Muscle of leg (tissue), 16 donors: ENCODE data around the gene SFTPB. TPM values are rescaled to one million over a fixed set of nuclear protein-coding genes. Genes with fewer than 3 reads are reported as not detected.
A peak's percentile ranks its signal among the peaks of the same experiment; 100 is the strongest.
"Not testable (repeated sequence)": the region's sequence is repeated elsewhere in the genome, so short reads cannot be mapped to it uniquely, and the experiment has no call there.

Experiments
- DNase-seq: peaks from one replicate; pipeline ENCODE4 v3.0.0; 2013
- H3K27ac ChIP-seq: one replicate; pipeline ENCODE4 v1.5.1; 2013; ENCODE audit warnings: mild to moderate bottlenecking, low read length, control low read depth
- H3K27me3 ChIP-seq: one replicate; pipeline ENCODE4 v1.6.1; 2013; ENCODE audit warnings: low read length; ENCODE audit not compliant: control insufficient read depth, insufficient read depth
- H3K36me3 ChIP-seq: one replicate; pipeline ENCODE4 v1.6.1; 2013; ENCODE audit warnings: low read length; ENCODE audit not compliant: control insufficient read depth, insufficient read depth
- H3K4me1 ChIP-seq: one replicate; pipeline ENCODE4 v1.6.1; 2013; ENCODE audit warnings: low read length; ENCODE audit not compliant: control insufficient read depth, insufficient read depth
- H3K4me3 ChIP-seq: one replicate; pipeline ENCODE4 v1.5.1; 2013; ENCODE audit warnings: low read length, control low read depth
- H3K9me3 ChIP-seq: replicated peaks from 2 replicates; pipeline ENCODE4 v1.6.1; 2013; ENCODE audit warnings: low read depth, low read length; ENCODE audit not compliant: control insufficient read depth
- WGBS: methylation state at CpG from one replicate; pipeline ENCODE4 v1.1.5; 2013; ENCODE audit warnings: missing lambda C conversion rate; ENCODE audit not compliant: insufficient coverage; 5-methylcytosine and 5-hydroxymethylcytosine counted together
- long read RNA-seq, 11 donors: transcript quantifications; one replicate each; lab custom pipeline, GENCODE V29; 2026
- polyA plus RNA-seq, 8 donors: library from polyadenylated mRNA; unstranded; fragments of 120-200 nt; gene quantifications; one replicate each; pipeline versions ENCODE4 v1.2.1 to v1.2.3, GENCODE V29; 2013; ENCODE audit warnings: inconsistent platforms in 1 of 8, low replicate concordance in 1 of 8; ENCODE audit not compliant: insufficient read length in 8 of 8, insufficient read depth in 1 of 8
- total RNA-seq: library from RNA; stranded (reverse); fragments of 120-200 nt; gene quantifications from one replicate; pipeline ENCODE4 v1.2.4, GENCODE V29; 2013

Gene SFTPB
- total RNA-seq (not detected), polyA plus RNA-seq (10 to 100 TPM in 1 of 8 donors, under 1 TPM in 2, not detected in 5; 0.07 to 16.1 (median 0.11) TPM)
- long read RNA-seq, donor 1 = 0 reads
- long read RNA-seq, donor 2 = 0 reads
- long read RNA-seq, donor 3 = 0 reads
- long read RNA-seq, donor 4 = 0 reads
- long read RNA-seq, donor 5 = 0 reads
- long read RNA-seq, donor 6 = 0 reads
- long read RNA-seq, donor 7 = 0 reads
- long read RNA-seq, donor 8 = 0 reads
- long read RNA-seq, donor 9 = 0 reads
- long read RNA-seq, donor 10 = 0 reads
- long read RNA-seq, donor 11 = 0 reads

DNA sequence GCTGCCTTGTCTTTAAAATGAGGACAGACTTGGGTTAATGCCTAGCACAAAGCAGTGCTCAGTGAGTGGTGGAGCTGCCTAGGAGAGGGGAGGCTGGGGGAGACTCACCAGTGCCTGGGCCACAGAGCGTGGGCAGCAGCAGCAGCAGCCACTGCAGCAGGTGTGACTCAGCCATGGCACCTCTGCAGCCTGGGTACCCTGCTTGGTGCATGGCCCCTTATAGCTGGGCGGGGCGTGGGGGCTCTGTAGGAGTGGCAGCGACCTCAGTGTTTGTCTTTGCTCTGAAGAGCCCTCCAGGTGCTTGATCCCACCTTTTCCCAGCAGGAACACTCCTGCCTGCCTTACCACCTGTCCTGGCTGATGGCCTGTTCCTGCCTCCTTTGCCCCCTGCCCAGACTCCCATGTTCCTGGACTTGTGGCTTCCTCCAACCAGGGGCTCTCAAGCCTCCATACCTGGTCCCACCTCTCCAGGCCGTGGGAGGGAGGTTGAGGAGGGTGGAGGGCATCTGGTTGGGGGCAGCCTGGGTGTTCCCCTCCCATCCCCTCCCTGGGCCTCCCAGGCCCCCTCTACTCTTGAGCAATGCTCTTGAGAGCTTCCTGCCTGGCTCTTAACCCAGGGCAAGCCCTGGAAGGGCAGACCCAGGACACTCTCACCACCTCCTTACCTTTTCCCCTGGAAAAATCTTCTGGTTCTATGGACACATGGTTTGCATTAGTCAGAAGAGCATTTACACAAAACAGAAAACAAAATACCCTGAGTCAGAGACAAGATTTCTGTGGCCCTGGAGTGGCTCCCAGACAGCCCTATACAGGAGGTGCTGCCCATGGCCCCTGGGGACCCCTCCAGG is at the start of gene SFTPB:
Gene SFTPB, minus strand, starts transcription at position 191 of the 848 bp plus-strand sequence. Its CDS starts 16 bp downstream, at position 175.
- Histone ChIP-seq H3K9me3 (no peaks in the 10 kb centered on the region), H3K4me3 (no peak within 1 kb of the TSS), H3K27me3 (no peaks in the 10 kb centered on the region), H3K4me1 (no peaks in the 10 kb centered on the region), H3K27ac (no peak within 1 kb of the TSS), H3K36me3 (no peaks in the 10 kb centered on the region)
- DNase-seq = no peak
- WGBS = 82% methylated on average over 4 of the region's 5 CpGs

DNA sequence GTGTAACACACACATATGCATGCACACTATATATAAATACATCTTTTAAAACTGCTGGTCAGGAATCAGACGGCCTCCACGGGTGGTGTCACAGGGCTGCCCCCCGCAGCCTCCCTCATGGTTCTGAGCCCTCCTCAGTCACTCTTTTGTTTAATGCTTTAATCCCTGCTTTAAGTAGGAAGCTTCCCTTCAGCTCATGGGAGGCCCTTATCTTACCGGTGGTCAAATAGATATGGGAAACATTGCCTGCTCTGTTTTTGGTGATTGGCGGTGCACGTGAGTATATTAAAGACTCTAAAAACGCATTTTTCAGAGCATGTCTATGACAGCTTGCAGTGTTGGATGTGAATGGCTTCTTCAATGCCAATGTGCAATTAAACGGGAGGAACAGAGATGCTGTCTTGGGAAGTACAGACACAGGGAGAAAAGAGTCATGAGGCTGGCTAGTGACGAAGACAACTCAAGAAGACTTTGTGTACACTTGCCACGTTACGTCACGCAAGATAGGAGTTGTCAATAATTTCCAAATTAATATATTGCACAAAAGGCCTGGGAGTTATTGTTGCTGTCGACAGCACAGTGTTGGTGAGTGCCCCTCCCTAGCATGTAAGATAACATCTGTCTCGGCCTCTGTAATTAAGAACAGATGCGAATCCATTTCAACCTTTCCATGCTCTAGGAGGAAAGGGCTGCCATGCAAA is 49.5 kb upstream of the SFTPB start:
- Histone ChIP-seq H3K9me3 (no peaks in the 10 kb centered on the region), H3K4me3 (no peak overlapping the region), H3K27me3 (peaks cover 4% of the 10 kb centered on the region), H3K4me1 (peaks cover 7% of the 10 kb centered on the region), H3K36me3 (no peaks in the 10 kb centered on the region), H3K27ac (no peak overlapping the region)
- DNase-seq = no peak
- WGBS = 44% methylated on average over 7 of the region's 15 CpGs

DNA sequence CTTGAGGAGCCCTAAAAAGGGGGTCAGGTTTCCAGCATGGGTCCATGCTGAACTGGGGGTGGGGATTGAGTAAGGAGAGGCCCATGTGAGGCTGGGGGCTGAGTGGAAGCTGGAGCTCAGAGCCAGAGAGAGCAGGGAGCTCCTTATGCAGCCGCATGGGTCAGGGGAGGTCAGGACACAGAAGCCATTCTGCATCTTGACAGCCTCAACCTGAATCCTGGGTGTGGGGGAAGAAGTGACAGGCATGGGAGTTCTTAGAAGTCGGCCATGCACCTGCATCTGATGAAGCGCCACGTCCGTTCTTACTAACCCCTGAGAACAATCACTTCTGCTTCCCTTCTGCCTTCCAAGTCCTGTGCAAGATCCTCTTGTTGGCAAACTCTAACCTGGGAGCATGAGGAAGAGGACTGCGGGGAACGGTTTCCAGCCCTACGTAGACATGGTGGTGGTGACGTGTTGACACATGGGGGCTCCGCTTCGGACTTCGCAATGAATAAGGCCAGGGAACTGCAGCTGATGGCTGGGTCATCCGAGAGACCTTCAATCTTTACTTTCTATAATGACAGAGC is 48.4 kb upstream of the SFTPB start:
- Histone ChIP-seq H3K36me3 (no peaks in the 10 kb centered on the region), H3K27me3 (peaks cover 7% of the 10 kb centered on the region)
- 61% methylated on average over 5 of the region's 13 CpGs for WGBS

DNA sequence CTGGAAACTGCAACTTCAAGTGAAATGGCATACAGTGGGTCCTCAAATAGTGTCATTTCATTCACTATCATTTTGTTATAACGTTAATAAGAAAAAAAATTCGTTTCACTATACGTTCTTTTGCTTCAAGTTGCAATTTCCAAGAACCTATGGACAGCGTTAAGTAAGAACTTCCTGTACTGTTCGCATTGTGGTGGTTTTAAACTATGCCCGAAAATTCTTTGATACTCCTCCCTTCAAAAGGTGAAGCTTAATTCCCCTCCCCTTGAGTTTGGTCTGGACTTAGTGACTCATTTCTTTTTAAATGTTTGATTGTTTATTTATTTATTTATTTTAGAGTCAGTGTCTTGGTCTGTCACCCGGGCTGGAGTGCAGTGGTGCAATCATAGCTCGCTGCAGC is 46.8 kb upstream of the SFTPB start:
- 83% methylated on average over 1 of the region's 8 CpGs for WGBS
- peaks cover 10% of the 10 kb centered on the region for H3K27me3 ChIP-seq
- no peak overlapping the region for H3K27ac ChIP-seq
- H3K9me3 ChIP-seq = no peaks in the 10 kb centered on the region
- no peaks in the 10 kb centered on the region for H3K36me3 ChIP-seq
- peaks cover 23% of the 10 kb centered on the region for H3K4me1 ChIP-seq
- no peak for DNase-seq
- no peak overlapping the region for H3K4me3 ChIP-seq

More for the DNA sequence above, 48.4 kb upstream of the SFTPB start:
- peaks cover 12% of the 10 kb centered on the region for H3K4me1 ChIP-seq
- DNase-seq = no peak
- H3K4me3 ChIP-seq = no peak overlapping the region
- H3K27ac ChIP-seq = no peak overlapping the region
- H3K9me3 ChIP-seq = no peaks in the 10 kb centered on the region

DNA sequence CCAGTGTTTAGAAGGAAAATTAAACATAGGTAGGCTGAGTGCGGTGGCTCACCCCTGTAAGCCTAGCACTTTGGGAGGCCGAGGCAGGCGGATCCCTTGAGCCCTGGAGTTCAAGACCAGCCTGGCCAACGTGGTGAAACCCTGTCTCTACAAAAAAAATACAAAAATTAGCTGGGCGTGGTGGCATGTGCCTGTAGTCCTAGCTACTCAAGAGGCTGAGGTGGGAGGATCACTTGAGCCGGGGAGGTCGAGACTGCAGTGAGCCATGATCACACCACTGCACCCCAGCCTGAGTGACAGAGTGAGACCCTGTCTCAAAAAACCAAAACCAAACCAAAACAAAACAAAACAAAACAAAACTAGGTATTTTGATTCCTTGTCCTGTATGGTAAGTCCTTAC is 46.4 kb upstream of the SFTPB start:
- H3K27ac ChIP-seq, H3K9me3 ChIP-seq, DNase-seq, H3K4me3 ChIP-seq, H3K36me3 ChIP-seq: not testable (repeated sequence)
- Histone ChIP-seq H3K27me3 (peaks cover 13% of the 10 kb centered on the region), H3K4me1 (peaks cover 26% of the 10 kb centered on the region)
- 92% methylated on average over 4 of the region's 7 CpGs for WGBS

DNA sequence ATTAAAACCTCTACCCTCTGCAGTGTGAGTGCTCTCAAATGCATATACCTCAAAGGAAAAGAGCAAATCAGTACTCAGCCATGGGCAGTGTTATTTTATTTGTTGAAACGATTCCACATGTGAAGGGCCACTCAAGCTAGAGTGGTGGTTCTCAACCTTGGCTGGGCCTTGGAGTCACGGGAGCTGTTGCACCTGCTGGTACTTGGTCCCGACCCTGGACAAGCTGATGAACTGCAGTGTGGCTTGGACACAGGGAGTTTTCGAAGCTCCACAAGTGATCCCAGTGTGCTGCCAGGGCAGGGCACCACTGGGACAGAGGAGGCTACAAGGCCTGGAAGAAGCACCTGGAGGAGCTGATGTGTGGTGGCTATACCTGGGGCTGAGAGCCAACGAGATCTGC is 45.8 kb upstream of the SFTPB start:
- WGBS = 82% methylated on average over 4 of the region's 5 CpGs
- H3K27ac ChIP-seq = no peak overlapping the region
- H3K27me3 ChIP-seq = peaks cover 14% of the 10 kb centered on the region
- no peaks in the 10 kb centered on the region for H3K36me3 ChIP-seq
- DNase-seq = no peak
- H3K9me3 ChIP-seq = no peaks in the 10 kb centered on the region
- peaks cover 26% of the 10 kb centered on the region for H3K4me1 ChIP-seq
- no peak overlapping the region for H3K4me3 ChIP-seq

DNA sequence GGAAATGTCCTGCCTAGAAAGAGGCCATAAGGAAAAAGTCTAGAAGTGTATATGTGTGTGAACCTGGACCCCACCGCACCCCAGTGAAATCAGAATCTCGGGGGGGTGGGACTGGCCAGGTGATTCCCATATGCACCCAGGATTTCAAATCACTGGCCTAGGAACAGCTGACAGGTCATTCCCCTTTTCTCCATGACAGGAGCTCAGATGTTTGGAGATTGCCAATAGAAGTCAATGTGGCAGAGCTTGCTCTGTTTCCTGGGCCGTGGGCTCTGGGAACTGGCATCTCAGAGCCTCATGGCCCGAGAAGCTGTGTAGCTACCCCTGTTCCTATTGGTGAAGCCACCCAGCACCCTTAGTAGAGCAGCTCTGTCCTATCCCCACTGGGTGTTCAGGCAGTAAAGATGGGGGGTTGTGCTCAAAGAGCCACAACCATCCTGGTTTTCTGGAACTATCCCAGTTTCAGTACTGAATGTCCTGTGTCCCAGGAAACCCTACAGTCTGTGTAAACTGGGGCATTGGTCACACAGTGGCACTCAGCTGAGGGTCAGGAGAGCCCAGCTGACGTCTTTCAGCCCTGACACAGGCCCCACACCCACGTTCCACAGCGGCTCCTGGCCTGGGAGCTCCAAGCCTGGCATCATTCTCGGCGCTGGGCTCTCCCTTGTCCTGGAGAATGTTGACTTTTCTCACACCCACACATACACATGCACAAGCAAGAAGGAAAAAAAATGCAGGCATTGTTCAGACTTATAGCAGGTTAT is 45.0 kb upstream of the SFTPB start:
- H3K4me3 ChIP-seq = no peak overlapping the region
- peaks cover 14% of the 10 kb centered on the region for H3K27me3 ChIP-seq
- H3K36me3 ChIP-seq = no peaks in the 10 kb centered on the region
- no peaks in the 10 kb centered on the region for H3K9me3 ChIP-seq
- DNase-seq = no peak
- 63% methylated on average over 2 of the region's 9 CpGs for WGBS
- H3K27ac ChIP-seq = no peak overlapping the region
- H3K4me1 ChIP-seq = peaks cover 26% of the 10 kb centered on the region

GRCh38 chr2:85712336-85712735 is 44.3 kb upstream of the SFTPB start:
- Histone ChIP-seq H3K4me1 (peaks cover 26% of the 10 kb centered on the region), H3K4me3 (no peak overlapping the region), H3K9me3 (no peaks in the 10 kb centered on the region), H3K27ac (no peak overlapping the region), H3K27me3 (peaks cover 14% of the 10 kb centered on the region), H3K36me3 (no peaks in the 10 kb centered on the region)
- 75% methylated on average over 8 of the region's 15 CpGs for WGBS
- DNase-seq = peak; percentile 62

GRCh38 chr2:85711578-85712060 is 43.6 kb upstream of the SFTPB start:
- Histone ChIP-seq H3K36me3 (no peaks in the 10 kb centered on the region), H3K9me3 (no peaks in the 10 kb centered on the region), H3K27ac (peak overlapping the region; percentile 59), H3K27me3 (peaks cover 14% of the 10 kb centered on the region), H3K4me3 (no peak overlapping the region), H3K4me1 (peaks cover 29% of the 10 kb centered on the region)
- DNase-seq = no peak
- WGBS = 81% methylated on average over 7 of the region's 8 CpGs
